Right kidney (tissue), 1 donor: ENCODE data around the gene NR6A1.

Source experiments
- DNase-seq: peaks from one replicate; pipeline ENCODE4 v3.0.0-alpha.2; 2016

The NR6A1 gene

GRCh38 chr9:124658165-124659017, 112.7 kb downstream of the NR6A1 start:
- peak; percentile 86 for DNase-seq

- peak; percentile 10 for DNase-seq
Observed at GRCh38 chr9:124657516-124657915, 113.6 kb downstream of the NR6A1 start.

GRCh38 chr9:124654431-124654830, 116.7 kb downstream of the NR6A1 start:
- DNase-seq = no peak

- no peak for DNase-seq
Observed at GRCh38 chr9:124652615-124653393, 118.3 kb downstream of the NR6A1 start.

GRCh38 chr9:124652203-124652602, 118.9 kb downstream of the NR6A1 start:
- no peak for DNase-seq

GRCh38 chr9:124645274-124645673, 125.8 kb downstream of the NR6A1 start:
- no peak for DNase-seq

GRCh38 chr9:124639637-124640036, 131.5 kb downstream of the NR6A1 start:
- no peak for DNase-seq

GRCh38 chr9:124635285-124635684, 135.8 kb downstream of the NR6A1 start:
- no peak for DNase-seq

GRCh38 chr9:124632077-124632621, 139.0 kb downstream of the NR6A1 start:
- DNase-seq = no peak

GRCh38 chr9:124631326-124631725, 139.8 kb downstream of the NR6A1 start:
- DNase-seq = no peak

- DNase-seq = no peak
Observed at GRCh38 chr9:124629600-124629999, 141.5 kb downstream of the NR6A1 start.

GRCh38 chr9:124628741-124629140, 142.4 kb downstream of the NR6A1 start:
- no peak for DNase-seq

- no peak for DNase-seq
Observed at GRCh38 chr9:124626276-124626675, 144.8 kb downstream of the NR6A1 start.

GRCh38 chr9:124625087-124625486, 146.0 kb downstream of the NR6A1 start:
- DNase-seq = no peak

- DNase-seq = no peak
Observed at GRCh38 chr9:124624735-124624992, 146.4 kb downstream of the NR6A1 start.

- DNase-seq = no peak
Observed at GRCh38 chr9:124623966-124624734, 147.0 kb downstream of the NR6A1 start.

- DNase-seq = no peak
Observed at GRCh38 chr9:124622882-124623281, 148.2 kb downstream of the NR6A1 start.

GRCh38 chr9:124621371-124622328, 149.5 kb downstream of the NR6A1 start:
- DNase-seq = peak; percentile 14

- no peak for DNase-seq
Observed at GRCh38 chr9:124618476-124618875, 152.6 kb downstream of the NR6A1 start.

- peak; percentile 44 for DNase-seq
Observed at GRCh38 chr9:124617477-124618141, 153.5 kb downstream of the NR6A1 start.

GRCh38 chr9:124616961-124617360, 154.2 kb downstream of the NR6A1 start:
- DNase-seq = no peak
